ENCODE measurements around the gene FBXL12.

The FBXL12 gene, protein sequence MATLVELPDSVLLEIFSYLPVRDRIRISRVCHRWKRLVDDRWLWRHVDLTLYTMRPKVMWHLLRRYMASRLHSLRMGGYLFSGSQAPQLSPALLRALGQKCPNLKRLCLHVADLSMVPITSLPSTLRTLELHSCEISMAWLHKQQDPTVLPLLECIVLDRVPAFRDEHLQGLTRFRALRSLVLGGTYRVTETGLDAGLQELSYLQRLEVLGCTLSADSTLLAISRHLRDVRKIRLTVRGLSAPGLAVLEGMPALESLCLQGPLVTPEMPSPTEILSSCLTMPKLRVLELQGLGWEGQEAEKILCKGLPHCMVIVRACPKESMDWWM

GRCh38 chr19:9818734-9819595 is at the start of gene FBXL12:
Gene FBXL12, minus strand, starts transcription at chr19:9819079. Its CDS starts 266 bp downstream, at chr19:9818813.
- Mint-ChIP-seq H3K36me3 (peaks cover 29% of the 10 kb centered on the region), H3K27ac (peak within 1 kb of the TSS; percentile 95), H3K9me3 (peaks cover 14% of the 10 kb centered on the region), H3K27me3 (no peaks in the 10 kb centered on the region), H3K4me3 (peak within 1 kb of the TSS; percentile 84), H3K4me1 (peaks cover 33% of the 10 kb centered on the region)
- DNase-seq = peak; percentile 100
- CTCF ChIA-PET = no interaction called here

DNA sequence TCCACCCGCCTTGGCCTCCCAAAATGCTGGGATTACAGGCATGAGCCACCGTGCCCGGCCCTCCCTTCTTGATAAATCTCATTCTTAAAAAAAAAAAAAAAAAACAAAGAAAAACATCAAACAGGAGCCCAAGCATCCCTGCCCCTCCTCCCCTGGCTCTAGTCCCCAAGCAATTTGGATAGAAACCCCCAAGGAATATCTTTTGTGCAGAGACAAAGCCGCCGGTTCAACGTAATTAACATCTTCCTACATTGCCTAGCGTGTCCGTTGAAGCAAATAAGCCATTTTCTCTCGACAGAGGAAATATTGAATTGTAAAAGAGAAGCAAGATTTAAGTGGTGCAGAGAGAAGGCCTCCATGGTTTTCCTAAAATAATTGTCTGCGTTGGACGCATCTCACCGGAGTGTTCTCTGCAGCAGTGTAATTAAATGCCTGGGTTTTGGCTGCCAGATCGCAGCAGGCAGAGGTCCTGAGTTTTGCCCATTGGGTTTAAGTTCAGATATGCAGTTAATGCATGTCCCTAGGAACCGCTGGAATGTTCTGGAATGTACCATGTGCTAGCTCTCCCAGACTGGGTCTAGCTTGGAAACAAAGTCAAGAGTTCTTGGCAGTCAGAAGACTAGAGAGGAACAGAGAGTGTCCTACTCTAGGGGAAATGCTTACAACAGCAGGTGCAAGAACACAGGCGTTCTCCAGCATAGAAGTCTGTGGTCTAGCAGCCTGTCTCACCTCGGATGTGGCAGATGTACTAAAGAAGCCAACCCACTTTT is 47.0 kb upstream of the FBXL12 start:
- H3K27me3 Mint-ChIP-seq = peaks cover 10% of the 10 kb centered on the region

GRCh38 chr19:9863759-9864158 is 44.9 kb upstream of the FBXL12 start:
- Mint-ChIP-seq H3K4me3 (peak overlapping the region; percentile 89), H3K27ac (peak overlapping the region; percentile 96)
- CTCF ChIA-PET = no interaction called here

More for the DNA sequence above, 47.0 kb upstream of the FBXL12 start:
- peak; percentile 73 for DNase-seq
- no peaks in the 10 kb centered on the region for H3K9me3 Mint-ChIP-seq
- H3K4me1 Mint-ChIP-seq = peaks cover 63% of the 10 kb centered on the region
- H3K36me3 Mint-ChIP-seq = peaks cover 7% of the 10 kb centered on the region
- peak overlapping the region; percentile 70 for H3K4me3 Mint-ChIP-seq
- peak overlapping the region; percentile 94 for H3K27ac Mint-ChIP-seq
- CTCF ChIA-PET = interaction anchor here (0.7 kb wide), 1 partner anchor 10 kb away, joined by 4 read pairs; no protein-coding TSS in a partner anchor

GRCh38 chr19:9862938-9863337 is 44.1 kb upstream of the FBXL12 start:
- H3K4me3 Mint-ChIP-seq = peak overlapping the region; percentile 89
- peak; percentile 56 for DNase-seq
- no peaks in the 10 kb centered on the region for H3K9me3 Mint-ChIP-seq
- H3K4me1 Mint-ChIP-seq = peaks cover 92% of the 10 kb centered on the region
- H3K27me3 Mint-ChIP-seq = peaks cover 3% of the 10 kb centered on the region
- CTCF ChIA-PET = no interaction called here
- H3K27ac Mint-ChIP-seq = peak overlapping the region; percentile 96
- H3K36me3 Mint-ChIP-seq = peaks cover 10% of the 10 kb centered on the region

More at GRCh38 chr19:9863759-9864158, 44.9 kb upstream of the FBXL12 start:
- Mint-ChIP-seq H3K9me3 (no peaks in the 10 kb centered on the region), H3K4me1 (peaks cover 84% of the 10 kb centered on the region), H3K27me3 (peaks cover 3% of the 10 kb centered on the region), H3K36me3 (peaks cover 7% of the 10 kb centered on the region)
- peak; percentile 48 for DNase-seq

DNA sequence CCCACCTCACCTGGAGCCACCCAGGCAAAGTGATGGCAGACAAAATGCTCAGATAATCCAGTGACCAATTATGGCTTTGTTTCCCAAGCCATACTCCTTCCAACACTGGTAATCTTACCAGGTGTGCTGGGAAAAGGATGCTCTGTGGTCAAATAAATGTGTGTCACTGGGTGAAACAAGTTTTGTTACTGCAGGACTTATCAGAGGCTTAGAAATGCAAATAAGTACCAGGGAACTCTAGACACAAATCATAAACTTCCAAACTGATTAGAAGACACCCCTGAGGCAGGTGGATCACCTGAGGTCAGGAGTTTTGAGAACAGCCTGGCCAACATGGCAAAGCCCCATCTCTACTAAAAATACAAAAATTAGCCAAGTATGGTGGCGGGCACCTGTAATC is 42.6 kb upstream of the FBXL12 start:
- peaks cover 3% of the 10 kb centered on the region for H3K27me3 Mint-ChIP-seq
- H3K4me1 Mint-ChIP-seq = peaks cover 97% of the 10 kb centered on the region
- H3K9me3 Mint-ChIP-seq = no peaks in the 10 kb centered on the region
- DNase-seq = no peak
- no peak overlapping the region for H3K4me3 Mint-ChIP-seq
- H3K27ac Mint-ChIP-seq = peak overlapping the region; percentile 96
- CTCF ChIA-PET = no interaction called here
- H3K36me3 Mint-ChIP-seq = peaks cover 21% of the 10 kb centered on the region

DNA sequence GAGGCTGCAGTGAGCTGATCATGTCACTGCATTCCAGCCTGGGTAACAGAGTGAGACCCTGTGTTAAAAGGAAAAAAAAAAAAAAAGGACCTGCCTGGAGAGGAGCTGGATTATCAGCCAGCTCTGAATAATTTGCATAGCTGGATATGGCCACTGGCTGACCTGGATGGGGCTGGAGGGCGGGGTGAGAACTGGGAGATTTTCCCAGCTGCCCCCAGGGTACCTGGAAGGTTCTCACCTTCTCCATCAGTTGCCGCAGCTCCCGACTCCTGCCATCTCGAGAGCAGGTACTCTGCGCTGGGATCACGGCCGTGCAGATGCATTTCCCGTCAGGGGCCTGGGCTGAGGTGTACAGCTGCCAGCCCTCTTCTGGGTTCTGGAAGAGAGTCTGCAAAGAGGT is 41.5 kb upstream of the FBXL12 start:
- H3K36me3 Mint-ChIP-seq = peaks cover 22% of the 10 kb centered on the region
- peaks cover 91% of the 10 kb centered on the region for H3K4me1 Mint-ChIP-seq
- no peak overlapping the region for H3K4me3 Mint-ChIP-seq
- peaks cover 3% of the 10 kb centered on the region for H3K27me3 Mint-ChIP-seq
- CTCF ChIA-PET = interaction anchor here (0.6 to 1.1 kb wide), 2 partner anchors 9 to 257 kb away, joined by 3 to 4 read pairs; no protein-coding TSS in a partner anchor
- H3K27ac Mint-ChIP-seq = peak overlapping the region; percentile 11
- no peak for DNase-seq
- no peaks in the 10 kb centered on the region for H3K9me3 Mint-ChIP-seq

- no peak for DNase-seq
- H3K27ac Mint-ChIP-seq = peak overlapping the region; percentile 93
- H3K4me3 Mint-ChIP-seq = no peak overlapping the region
- H3K9me3 Mint-ChIP-seq = no peaks in the 10 kb centered on the region
- H3K27me3 Mint-ChIP-seq = no peaks in the 10 kb centered on the region
- peaks cover 79% of the 10 kb centered on the region for H3K4me1 Mint-ChIP-seq
- peaks cover 30% of the 10 kb centered on the region for H3K36me3 Mint-ChIP-seq
- CTCF ChIA-PET = interaction anchor here (0.8 to 1.2 kb wide), 3 partner anchors 13 to 169 kb away, joined by 3 read pairs; no protein-coding TSS in a partner anchor
These were observed 39.9 kb upstream of the FBXL12 start for GRCh38 chr19:9858766-9859165.

- H3K4me1 Mint-ChIP-seq = peaks cover 73% of the 10 kb centered on the region
- DNase-seq = peak; percentile 42
- CTCF ChIA-PET = interaction anchor here (0.8 to 1.5 kb wide), 9 partner anchors 11 to 169 kb away, joined by 3 to 4 read pairs (median 3); partner anchors contain the start of gene PIN1
These were observed 39.3 kb upstream of the FBXL12 start for GRCh38 chr19:9857920-9858746.

GRCh38 chr19:9857076-9857721 is 38.3 kb upstream of the FBXL12 start:
- CTCF ChIA-PET = interaction anchor here (0.6 to 1.5 kb wide), 7 partner anchors 10 to 170 kb away, joined by 3 to 4 read pairs (median 3); partner anchors contain the start of gene PIN1

More at GRCh38 chr19:9857920-9858746, 39.3 kb upstream of the FBXL12 start:
- Mint-ChIP-seq H3K27me3 (no peaks in the 10 kb centered on the region), H3K9me3 (no peaks in the 10 kb centered on the region), H3K4me3 (peak overlapping the region; percentile 82), H3K36me3 (peaks cover 29% of the 10 kb centered on the region), H3K27ac (peak overlapping the region; percentile 93)

DNA sequence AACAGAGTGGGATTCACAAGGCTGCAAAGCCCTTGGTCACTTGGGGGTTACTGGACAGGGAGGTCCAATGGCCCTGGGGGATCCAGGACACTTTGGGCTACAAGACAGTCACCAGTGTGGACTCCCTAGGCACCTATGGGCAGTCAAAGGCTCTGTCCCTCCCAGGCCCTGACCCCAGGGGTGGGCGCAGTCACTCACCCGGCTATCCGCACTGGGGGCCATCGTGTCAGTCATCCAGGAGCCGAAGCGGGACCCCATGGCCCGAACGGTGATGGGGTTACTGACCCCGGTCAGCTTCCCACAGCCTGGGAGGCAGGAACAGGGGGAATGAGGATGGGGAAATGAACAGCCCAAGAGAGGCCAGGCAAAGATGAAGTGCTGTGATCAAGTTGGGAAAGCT is 37.7 kb upstream of the FBXL12 start:
- Mint-ChIP-seq H3K36me3 (peaks cover 30% of the 10 kb centered on the region), H3K4me1 (peaks cover 58% of the 10 kb centered on the region), H3K4me3 (peak overlapping the region; percentile 47), H3K9me3 (no peaks in the 10 kb centered on the region), H3K27ac (peak overlapping the region; percentile 93), H3K27me3 (no peaks in the 10 kb centered on the region)
- CTCF ChIA-PET = interaction anchor here (0.6 to 1.5 kb wide), 2 partner anchors 9 to 30 kb away, joined by 3 to 4 read pairs; no protein-coding TSS in a partner anchor
- DNase-seq = no peak

More at GRCh38 chr19:9857076-9857721, 38.3 kb upstream of the FBXL12 start:
- Mint-ChIP-seq H3K36me3 (peaks cover 30% of the 10 kb centered on the region), H3K27me3 (no peaks in the 10 kb centered on the region), H3K27ac (peak overlapping the region; percentile 93), H3K4me3 (peak overlapping the region; percentile 82), H3K4me1 (peaks cover 64% of the 10 kb centered on the region), H3K9me3 (no peaks in the 10 kb centered on the region)
- no peak for DNase-seq

- CTCF ChIA-PET = no interaction called here
- H3K9me3 Mint-ChIP-seq = no peaks in the 10 kb centered on the region
- peaks cover 36% of the 10 kb centered on the region for H3K4me1 Mint-ChIP-seq
- peaks cover 31% of the 10 kb centered on the region for H3K36me3 Mint-ChIP-seq
- H3K4me3 Mint-ChIP-seq = no peak overlapping the region
- H3K27ac Mint-ChIP-seq = no peak overlapping the region
- no peak for DNase-seq
- no peaks in the 10 kb centered on the region for H3K27me3 Mint-ChIP-seq
These were observed 35.5 kb upstream of the FBXL12 start for GRCh38 chr19:9854282-9854846.

DNA sequence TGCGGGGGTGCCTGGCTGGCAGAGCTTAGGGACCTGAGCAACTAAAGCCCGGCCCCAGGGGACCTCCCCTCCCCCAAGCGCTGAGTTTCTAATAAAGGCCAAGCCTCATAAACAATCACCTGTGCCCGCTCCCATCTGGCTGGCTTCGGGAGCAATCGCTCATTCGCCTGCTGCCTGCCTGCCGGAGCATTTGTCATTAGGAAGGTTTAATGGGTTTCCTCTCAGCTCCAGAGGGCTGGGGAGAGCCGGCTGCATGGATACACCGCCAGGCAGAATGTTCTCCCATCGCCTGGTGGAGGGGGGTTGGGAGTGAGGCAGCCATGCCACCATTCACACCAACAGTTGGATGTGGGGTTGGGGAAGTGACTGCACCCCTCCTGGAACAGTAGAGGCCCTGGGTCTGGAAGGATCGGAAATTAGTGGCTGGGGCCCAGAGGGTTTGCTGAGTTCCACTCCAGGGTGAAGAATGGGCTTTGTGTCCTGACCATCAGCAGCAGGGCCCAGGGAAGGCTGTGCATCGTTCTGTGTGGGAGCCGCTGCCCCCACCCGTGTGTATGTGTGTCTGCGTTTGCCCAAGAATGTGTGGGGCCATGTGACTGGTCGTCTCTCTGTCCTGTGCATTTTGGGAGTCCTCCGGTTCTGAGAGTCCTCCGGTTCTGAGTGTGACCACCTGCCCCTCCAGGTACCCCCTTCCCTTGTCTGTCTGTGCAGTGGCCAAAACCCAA is 31.5 kb upstream of the FBXL12 start:
- Mint-ChIP-seq H3K27ac (no peak overlapping the region), H3K27me3 (no peaks in the 10 kb centered on the region), H3K36me3 (peaks cover 26% of the 10 kb centered on the region), H3K9me3 (no peaks in the 10 kb centered on the region), H3K4me3 (no peak overlapping the region), H3K4me1 (peaks cover 15% of the 10 kb centered on the region)
- DNase-seq = no peak
- CTCF ChIA-PET = no interaction called here
